Body of pancreas (tissue), 4 donors: ENCODE results near the gene ADAMTS1.

ENCODE experiments used
- CTCF ChIP-seq, 7 experiments: fragments of 450-650 bp in 4 of 7; fragments of 200-600 bp in 3 of 7; sonication (generic) in 3 of 7; IDR thresholded peaks; one replicate each; pipeline ENCODE4 v1.5.1; 2016 to 2019; ENCODE audit warnings: antibody characterized with exemption in 7 of 7
- POLR2A ChIP-seq, 3 donors: fragments of 450-650 bp; IDR thresholded peaks; one replicate each; pipeline ENCODE4 v1.6.1; 2016; ENCODE audit warnings: antibody characterized with exemption in 3 of 3, mild to moderate bottlenecking in 2 of 3

GRCh38 chr21:26798856-26799751, 46.1 kb downstream of the ADAMTS1 start:
- TF ChIP-seq CTCF (IDR thresholded peaks at IDR 0.05): no peak
- TF ChIP-seq POLR2A (IDR thresholded peaks at IDR 0.05): no peak
